Tibial artery (tissue), 4 donors: ENCODE results near the gene FYB1.

Experiments used
- DNase-seq, 2 donors: peaks; one replicate each; pipeline ENCODE4 v3.0.0-alpha.2; 2019
- H3K27ac ChIP-seq, 2 donors: fragments of 200-600 bp; sonication (generic) in 1 of 2; 1 replicate in 1 of 2; 2 replicates in 1 of 2; pipeline ENCODE4 v1.5.1; 2018 to 2019; ENCODE audit warnings: mild to moderate bottlenecking in 1 of 2
- H3K27me3 ChIP-seq, 2 donors: fragments of 200-600 bp; sonication (generic) in 1 of 2; one replicate each; pipeline versions ENCODE4 v1.5.1 to v1.6.0; 2016 to 2019
- H3K36me3 ChIP-seq, 3 donors: fragments of 200-600 bp; sonication (generic) in 2 of 3; one replicate each; pipeline ENCODE4 v1.5.1; 2016 to 2019; ENCODE audit warnings: mild to moderate bottlenecking in 2 of 3
- H3K4me1 ChIP-seq, 4 donors: fragments of 200-600 bp; sonication (generic) in 2 of 4; 1 replicate in 3 of 4; 2 replicates in 1 of 4; pipeline ENCODE4 v1.5.1; 2016 to 2019
- H3K4me3 ChIP-seq, 2 donors: fragments of 200-600 bp; sonication (generic) in 1 of 2; 1 replicate in 1 of 2; 2 replicates in 1 of 2; pipeline ENCODE4 v1.5.1; 2018 to 2019; ENCODE audit warnings: mild to moderate bottlenecking in 2 of 2
- H3K9me3 ChIP-seq, 3 donors: fragments of 200-600 bp; sonication (generic) in 1 of 3; one replicate each; pipeline ENCODE4 v1.5.1; 2016 to 2019
- intact Hi-C: fragments of 100-400 bp; cut with DNase I; formaldehyde crosslinking; loops from one replicate; pipeline ENCODE4 v1.15.0; 2023; ENCODE audit warnings: low total_unique reads
- TF ChIP-seq, protein P1 (sequence below), 2 experiments: fragments of 200-600 bp in 1 of 2; fragments of 450-650 bp in 1 of 2; IDR thresholded peaks; one replicate each; pipeline ENCODE4 v1.5.1; 2017 to 2019; ENCODE audit warnings: antibody characterized with exemption in 2 of 2, mild to moderate bottlenecking in 1 of 2, moderate library complexity in 1 of 2

The FYB1 gene

DNA sequence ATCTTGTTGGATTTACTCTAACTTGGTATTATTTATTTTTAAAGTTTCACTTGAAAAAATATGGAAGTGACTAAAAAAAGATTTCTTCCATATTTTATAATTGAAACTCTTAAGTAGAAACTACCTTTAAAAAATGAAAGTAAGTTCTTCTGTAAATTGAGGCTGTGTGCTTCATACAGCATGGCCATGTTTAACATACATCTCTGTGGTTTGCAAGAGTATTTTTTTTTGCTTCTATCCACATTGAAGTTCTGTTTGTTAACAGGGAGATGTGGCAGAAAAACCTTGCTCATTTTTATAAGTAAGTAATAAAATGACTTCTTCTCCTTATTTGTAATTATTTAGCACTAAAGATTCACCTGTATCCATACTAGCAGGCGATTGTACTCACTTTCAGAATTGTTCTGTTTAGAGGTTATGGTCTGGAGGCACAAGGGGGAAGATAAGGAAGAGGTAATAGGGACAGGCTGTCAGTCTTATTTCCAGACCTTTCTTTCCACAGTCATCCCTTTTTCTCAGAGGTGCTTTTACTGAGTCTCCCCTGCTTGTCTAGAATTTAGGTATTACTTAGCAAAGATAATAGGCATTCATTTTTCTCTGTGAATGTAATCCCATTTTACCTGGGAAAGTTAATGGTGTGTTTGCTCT, 16.0 kb downstream of the FYB1 start:
- no peaks in the 10 kb centered on the region for H3K36me3 ChIP-seq
- H3K27ac ChIP-seq = no peak overlapping the region
- H3K4me3 ChIP-seq = no peak overlapping the region
- H3K27me3 ChIP-seq = no peaks in the 10 kb centered on the region
- no peaks in the 10 kb centered on the region for H3K4me1 ChIP-seq
- intact Hi-C loops = no loop called here
- H3K9me3 ChIP-seq = no peaks in the 10 kb centered on the region
- DNase-seq = no peak
- TF ChIP-seq, protein P1, sequence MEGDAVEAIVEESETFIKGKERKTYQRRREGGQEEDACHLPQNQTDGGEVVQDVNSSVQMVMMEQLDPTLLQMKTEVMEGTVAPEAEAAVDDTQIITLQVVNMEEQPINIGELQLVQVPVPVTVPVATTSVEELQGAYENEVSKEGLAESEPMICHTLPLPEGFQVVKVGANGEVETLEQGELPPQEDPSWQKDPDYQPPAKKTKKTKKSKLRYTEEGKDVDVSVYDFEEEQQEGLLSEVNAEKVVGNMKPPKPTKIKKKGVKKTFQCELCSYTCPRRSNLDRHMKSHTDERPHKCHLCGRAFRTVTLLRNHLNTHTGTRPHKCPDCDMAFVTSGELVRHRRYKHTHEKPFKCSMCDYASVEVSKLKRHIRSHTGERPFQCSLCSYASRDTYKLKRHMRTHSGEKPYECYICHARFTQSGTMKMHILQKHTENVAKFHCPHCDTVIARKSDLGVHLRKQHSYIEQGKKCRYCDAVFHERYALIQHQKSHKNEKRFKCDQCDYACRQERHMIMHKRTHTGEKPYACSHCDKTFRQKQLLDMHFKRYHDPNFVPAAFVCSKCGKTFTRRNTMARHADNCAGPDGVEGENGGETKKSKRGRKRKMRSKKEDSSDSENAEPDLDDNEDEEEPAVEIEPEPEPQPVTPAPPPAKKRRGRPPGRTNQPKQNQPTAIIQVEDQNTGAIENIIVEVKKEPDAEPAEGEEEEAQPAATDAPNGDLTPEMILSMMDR (IDR thresholded peaks at IDR 0.05) = no peak

DNA sequence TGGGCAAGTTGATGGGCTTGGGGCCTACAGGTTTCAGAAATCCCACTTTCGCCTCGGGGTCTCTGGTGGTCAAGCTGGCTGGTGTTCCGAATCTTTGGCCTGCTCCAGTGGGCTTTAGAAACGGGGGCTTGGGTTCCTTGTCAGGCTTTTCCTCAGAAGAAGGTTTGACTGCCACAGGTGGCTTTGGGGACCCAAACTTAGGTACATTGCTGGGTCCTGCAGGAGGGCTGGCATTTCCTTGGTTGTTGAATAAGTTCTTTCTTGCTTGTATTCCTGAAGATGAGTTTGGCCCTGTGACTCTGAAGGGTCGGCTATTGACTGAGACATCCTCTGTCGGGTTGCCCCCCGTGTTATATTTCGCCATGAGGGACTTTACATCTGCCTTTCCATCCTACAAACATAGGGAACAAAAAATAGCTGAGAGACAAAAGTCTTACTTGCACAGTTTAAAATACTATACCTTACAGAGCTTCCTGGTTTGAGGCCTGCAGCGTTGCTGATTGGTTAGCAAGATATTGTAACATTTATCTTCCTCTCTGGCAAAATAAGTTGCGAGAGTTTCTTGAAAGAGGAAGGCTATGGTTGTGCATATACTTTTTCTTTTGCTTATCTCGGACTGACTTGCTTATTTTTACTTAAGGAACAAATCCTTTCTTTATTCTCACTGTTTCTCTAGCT, 16.6 kb downstream of the FYB1 start:
- intact Hi-C loops = no loop called here
- H3K36me3 ChIP-seq = no peaks in the 10 kb centered on the region
- no peak overlapping the region for H3K4me3 ChIP-seq
- TF ChIP-seq, protein P1 (IDR thresholded peaks at IDR 0.05) = no peak
- H3K4me1 ChIP-seq = no peaks in the 10 kb centered on the region
- no peaks in the 10 kb centered on the region for H3K9me3 ChIP-seq
- H3K27me3 ChIP-seq = no peaks in the 10 kb centered on the region
- no peak overlapping the region for H3K27ac ChIP-seq
- no peak for DNase-seq

DNA sequence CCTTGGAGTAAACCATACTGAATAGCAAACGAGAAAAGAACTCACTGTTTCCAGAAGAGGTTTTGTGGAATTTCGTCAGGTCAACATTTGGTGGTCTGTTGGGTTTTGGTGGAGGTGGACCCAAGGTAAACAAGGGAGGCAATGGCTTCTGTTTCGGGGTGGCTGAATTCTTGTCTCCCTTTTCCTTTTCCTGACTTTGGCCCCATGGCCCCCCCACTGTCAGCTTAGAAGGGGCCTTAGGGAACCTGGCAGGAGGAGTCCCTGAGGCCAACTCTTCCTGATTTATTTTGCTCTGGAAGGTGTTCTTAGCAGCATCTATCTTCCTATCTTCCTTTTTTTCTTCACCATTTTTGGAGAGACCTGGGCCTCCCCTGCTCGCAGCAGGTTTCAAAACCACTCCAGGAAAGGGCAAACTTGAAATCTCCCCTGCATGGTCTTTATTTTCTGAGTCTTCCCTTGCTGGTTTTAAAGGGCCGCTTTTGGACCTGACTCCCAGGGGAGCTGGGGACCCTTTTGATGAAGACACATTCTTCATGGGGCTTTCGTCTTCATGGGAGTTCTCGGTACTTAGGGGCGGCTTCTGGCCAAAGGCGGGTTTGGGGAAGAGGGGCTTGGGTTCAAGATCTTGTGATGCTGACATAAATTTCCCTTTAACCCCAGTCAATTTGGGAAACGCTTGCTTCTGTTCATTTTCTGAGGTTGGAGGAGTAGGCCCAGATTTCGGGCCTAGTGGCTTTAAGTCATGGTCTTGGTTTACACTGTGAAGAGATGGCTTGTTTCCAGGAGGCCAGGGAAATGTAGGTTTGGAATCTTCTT, 17.4 kb downstream of the FYB1 start:
- Histone ChIP-seq H3K27ac (no peak overlapping the region), H3K4me3 (no peak overlapping the region), H3K4me1 (no peaks in the 10 kb centered on the region), H3K9me3 (no peaks in the 10 kb centered on the region), H3K36me3 (no peaks in the 10 kb centered on the region), H3K27me3 (no peaks in the 10 kb centered on the region)
- intact Hi-C loops = no loop called here
- TF ChIP-seq, protein P1 (IDR thresholded peaks at IDR 0.05) = no peak
- no peak for DNase-seq

DNA sequence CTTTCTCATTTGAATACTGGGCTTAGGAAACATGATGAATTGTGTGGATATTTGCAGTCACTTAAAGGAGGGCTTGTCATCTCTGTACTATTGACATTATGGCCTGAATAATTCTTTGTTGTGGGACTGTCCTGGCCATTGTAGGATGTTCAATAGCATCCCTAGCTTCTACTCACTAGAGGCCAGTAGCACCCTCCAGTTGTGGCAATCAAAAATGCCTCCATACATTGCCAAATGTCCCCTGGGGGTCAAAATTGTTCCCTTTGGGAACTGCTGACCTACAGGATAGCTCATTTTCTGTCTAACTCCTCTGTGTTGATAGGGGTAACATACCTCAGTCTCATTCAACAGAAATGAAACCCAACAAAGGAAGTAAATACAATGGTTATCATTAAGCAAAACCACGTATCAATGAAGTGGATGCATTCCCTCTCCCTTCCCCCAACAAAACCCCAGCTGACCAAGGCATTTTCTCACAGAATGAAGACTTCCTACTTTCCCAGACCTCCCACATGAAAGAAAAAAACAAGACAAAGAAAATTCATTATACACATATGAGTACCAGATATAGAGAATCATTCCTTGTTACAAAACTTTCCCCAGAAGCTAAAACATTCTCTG, 18.1 kb downstream of the FYB1 start:
- TF ChIP-seq, protein P1 (IDR thresholded peaks at IDR 0.05) = no peak
- no peaks in the 10 kb centered on the region for H3K4me1 ChIP-seq
- no peak overlapping the region for H3K4me3 ChIP-seq
- no peaks in the 10 kb centered on the region for H3K36me3 ChIP-seq
- H3K27me3 ChIP-seq = no peaks in the 10 kb centered on the region
- no peak for DNase-seq
- H3K9me3 ChIP-seq = no peaks in the 10 kb centered on the region
- intact Hi-C loops = no loop called here
- H3K27ac ChIP-seq = no peak overlapping the region

DNA sequence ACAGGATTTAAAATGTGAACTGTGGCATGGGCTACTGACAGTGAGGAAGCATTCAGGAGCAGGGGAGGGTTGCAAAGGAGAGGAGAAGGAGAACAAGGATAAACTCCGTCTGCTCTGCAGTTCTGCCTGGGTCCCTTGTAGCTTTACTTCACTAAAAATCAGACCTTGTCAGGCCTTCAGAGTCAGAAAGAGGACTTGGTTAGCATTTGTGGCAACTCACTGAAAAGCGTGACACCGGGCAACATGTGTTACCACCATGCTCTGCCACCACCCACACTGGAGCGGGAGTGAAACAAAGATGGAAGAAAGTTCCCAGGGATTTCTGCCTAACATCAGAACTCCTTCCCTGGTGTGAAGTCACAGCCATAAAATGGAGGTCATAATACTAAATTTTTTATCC, 19.3 kb downstream of the FYB1 start:
- intact Hi-C loops = no loop called here

More for the DNA sequence above, 19.3 kb downstream of the FYB1 start:
- Histone ChIP-seq H3K9me3 (no peaks in the 10 kb centered on the region), H3K27me3 (no peaks in the 10 kb centered on the region), H3K4me3 (no peak overlapping the region), H3K27ac (no peak overlapping the region), H3K4me1 (no peaks in the 10 kb centered on the region), H3K36me3 (no peaks in the 10 kb centered on the region)
- no peak for DNase-seq
- TF ChIP-seq, protein P1 (IDR thresholded peaks at IDR 0.05) = no peak
